DOHH2 (cell line): Measurements from ENCODE around the gene SLC38A11.

Experiments
- CTCF ChIP-seq: fragments of 200-600 bp; sonication (generic); IDR thresholded peaks from one replicate; pipeline ENCODE4 v1.5.1; 2014; ENCODE audit warnings: antibody characterized with exemption, mild to moderate bottlenecking, low read depth, low read length; ENCODE audit not compliant: poor library complexity, severe bottlenecking
- EZH2phosphoT487 ChIP-seq: fragments of 200-600 bp; sonication (generic); IDR thresholded peaks from 2 replicates; pipeline ENCODE4 v1.6.1; 2017; ENCODE audit warnings: borderline replicate concordance, mild to moderate bottlenecking, antibody characterized with exemption, low read length, moderate library complexity, mixed read lengths

DNA sequence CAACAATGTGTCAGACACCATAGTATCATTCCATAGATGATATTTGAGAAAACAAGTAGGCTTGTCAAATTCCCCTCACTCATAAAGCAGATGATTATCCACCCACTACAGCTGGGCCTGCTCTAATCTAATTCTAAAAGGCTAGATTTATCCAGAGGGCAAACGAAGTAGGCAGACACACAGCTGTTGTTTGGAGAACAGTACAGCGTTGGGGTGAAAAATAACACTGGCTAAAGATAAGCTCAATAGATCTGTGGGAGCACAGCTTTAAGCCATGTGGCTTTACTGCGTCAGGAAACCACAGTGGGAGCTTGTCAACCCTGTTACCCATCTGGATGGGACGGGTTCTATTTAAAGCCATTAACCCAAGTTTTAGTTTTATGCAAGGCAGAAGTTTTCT, 64.8 kb downstream of the SLC38A11 start:
- no peak for TF ChIP-seq CTCF
- no peak for TF ChIP-seq EZH2phosphoT487
